Measurements from ENCODE around the gene DHRS13.

DNA sequence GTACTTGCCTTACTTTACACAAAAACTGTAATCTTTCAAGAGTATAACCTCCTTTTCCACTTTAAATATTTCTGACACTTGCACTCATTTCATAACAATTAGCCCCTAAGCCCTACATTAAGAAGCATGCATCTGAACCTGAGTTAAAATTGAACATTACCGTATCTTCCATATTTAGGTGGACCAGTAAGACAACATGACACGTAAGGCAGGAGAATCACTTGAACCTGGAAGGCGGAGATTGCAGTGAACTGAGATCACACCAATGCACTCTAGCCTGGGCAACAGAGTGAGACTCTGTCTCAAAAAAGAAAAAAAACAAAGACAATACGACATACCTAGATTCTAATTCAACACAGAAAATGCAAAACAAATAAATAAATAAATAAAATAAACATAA, 41.5 kb upstream of the DHRS13 start:
- no peak for TF ChIP-seq CTCF (IDR thresholded peaks at IDR 0.05; ENCODE audit: low read length)
- no peak for TF ChIP-seq EZH2 (IDR thresholded peaks at IDR 0.05; ENCODE audit: borderline replicate concordance, low read length)
